CD14-positive monocyte (primary cell): ENCODE measurements around the gene GPX5. TPM values are rescaled to one million over a fixed set of nuclear protein-coding genes. Genes with fewer than 3 reads are reported as not detected.

ENCODE experiments used
- DNase-seq, 3 donors: peaks; one replicate each; pipeline ENCODE4 v3.0.0-alpha.2; 2011 to 2022
- H2AFZ ChIP-seq: 2 replicates; pipeline ENCODE4 v1.6.0; 2012; ENCODE audit warnings: mild to moderate bottlenecking, low read depth, low read length, inconsistent platforms; ENCODE audit not compliant: insufficient read depth, poor library complexity, severe bottlenecking
- H3K27ac ChIP-seq, 2 donors: 1 replicate in 1 of 2; 2 replicates in 1 of 2; pipeline ENCODE4 v1.5.1; 2012 to 2013; ENCODE audit warnings: low read length in 2 of 2, control low read depth in 1 of 2, inconsistent platforms in 1 of 2, low read depth in 1 of 2, mild to moderate bottlenecking in 1 of 2
- H3K27me3 ChIP-seq, 2 donors: one replicate each; pipeline versions ENCODE4 v1.6.0 to v1.6.1; 2011 to 2013; ENCODE audit warnings: low read length in 2 of 2; ENCODE audit not compliant: control insufficient read depth in 2 of 2, insufficient read depth in 2 of 2
- H3K36me3 ChIP-seq, 2 donors: replicated peaks in 1 of 2; 1 replicate in 1 of 2; 2 replicates in 1 of 2; pipeline versions ENCODE4 v1.5.1 to v1.6.1; 2012 to 2013; ENCODE audit warnings: low read length in 2 of 2, control low read depth in 1 of 2, inconsistent platforms in 1 of 2, mild to moderate bottlenecking in 1 of 2; ENCODE audit not compliant: insufficient read depth in 2 of 2, control insufficient read depth in 1 of 2
- H3K4me1 ChIP-seq, 2 donors: 1 replicate in 1 of 2; 2 replicates in 1 of 2; pipeline versions ENCODE4 v1.5.1 to v1.6.1; 2012 to 2013; ENCODE audit warnings: low read length in 2 of 2, control low read depth in 1 of 2, inconsistent platforms in 1 of 2, mild to moderate bottlenecking in 1 of 2, moderate library complexity in 1 of 2; ENCODE audit not compliant: insufficient read depth in 2 of 2, control insufficient read depth in 1 of 2
- H3K4me2 ChIP-seq: replicated peaks from 2 replicates; pipeline ENCODE3; 2012; ENCODE audit warnings: low read length, moderate library complexity, mild to moderate bottlenecking; ENCODE audit not compliant: poor library complexity, severe bottlenecking; ENCODE audit errors: extremely low read depth
- H3K4me3 ChIP-seq, 3 experiments: fragments of 200-600 bp in 1 of 3; sonication (generic) in 1 of 3; replicated peaks in 1 of 3; 1 replicate in 2 of 3; 2 replicates in 1 of 3; pipeline ENCODE4 v1.5.1; 2011 to 2013; ENCODE audit warnings: low read length in 3 of 3, mild to moderate bottlenecking in 3 of 3, control low read depth in 2 of 3, low read depth in 2 of 3, inconsistent platforms in 1 of 3, moderate library complexity in 1 of 3
- H3K79me2 ChIP-seq: 2 replicates; pipeline ENCODE4 v1.6.0; 2012; ENCODE audit warnings: mild to moderate bottlenecking, control low read depth, inconsistent platforms, low read length, moderate library complexity; ENCODE audit not compliant: insufficient read depth
- H3K9ac ChIP-seq: 2 replicates; pipeline ENCODE4 v1.6.0; 2017; ENCODE audit warnings: low read length, mild to moderate bottlenecking; ENCODE audit not compliant: insufficient read depth, poor library complexity, severe bottlenecking
- H3K9me3 ChIP-seq, 2 donors: replicated peaks in 1 of 2; 1 replicate in 1 of 2; 2 replicates in 1 of 2; pipeline versions ENCODE4 v1.5.1 to v1.6.1; 2012 to 2013; ENCODE audit warnings: low read length in 2 of 2, control low read depth in 1 of 2; ENCODE audit not compliant: control insufficient read depth in 1 of 2, insufficient read depth in 1 of 2
- H4K20me1 ChIP-seq: 2 replicates; pipeline ENCODE4 v1.6.0; 2012; ENCODE audit warnings: mild to moderate bottlenecking, low read length, control low read depth, moderate library complexity; ENCODE audit not compliant: insufficient read depth
- H3K27ac Mint-ChIP-seq, 7 donors: one replicate each; pipeline ENCODE4 v1.8.0; 2020; ENCODE audit warnings: mild to moderate bottlenecking in 7 of 7, mixed read lengths in 7 of 7, moderate library complexity in 6 of 7, inconsistent platforms in 2 of 7
- H3K27me3 Mint-ChIP-seq, 3 donors: one replicate each; pipeline ENCODE4 v1.8.0; 2021 to 2022; ENCODE audit warnings: low read depth in 3 of 3, mild to moderate bottlenecking in 3 of 3, mixed read lengths in 3 of 3, moderate library complexity in 3 of 3, inconsistent platforms in 1 of 3
- H3K36me3 Mint-ChIP-seq, 2 donors: one replicate each; pipeline ENCODE4 v1.8.0; 2020; ENCODE audit warnings: mixed read lengths in 2 of 2, inconsistent platforms in 1 of 2, mild to moderate bottlenecking in 1 of 2
- H3K4me1 Mint-ChIP-seq: one replicate; pipeline ENCODE4 v1.8.0; 2020; ENCODE audit warnings: mild to moderate bottlenecking, mixed read lengths
- H3K4me3 Mint-ChIP-seq, 2 donors: one replicate each; pipeline ENCODE4 v1.8.0; 2020; ENCODE audit warnings: mild to moderate bottlenecking in 2 of 2, mixed read lengths in 2 of 2, moderate library complexity in 1 of 2
- H3K9me3 Mint-ChIP-seq, 7 donors: one replicate each; pipeline ENCODE4 v1.8.0; 2020 to 2022; ENCODE audit warnings: mixed read lengths in 7 of 7, mild to moderate bottlenecking in 6 of 7, moderate library complexity in 6 of 7, inconsistent platforms in 2 of 7
- WGBS: methylation state at CpG from one replicate; pipeline ENCODE4 v1.1.5; 2013; ENCODE audit warnings: missing lambda C conversion rate; ENCODE audit not compliant: insufficient coverage; 5-methylcytosine and 5-hydroxymethylcytosine counted together
- intact Hi-C, 2 donors: fragments of 100-400 bp; cut with micrococcal nuclease; formaldehyde crosslinking; loops; one replicate each; pipeline versions ENCODE4 v1.15.0 to v1.15.1; 2023
- polyA plus RNA-seq, 3 donors: library from polyadenylated mRNA; depleted of rRNA in 1 of 3; unstranded in 2 of 3; stranded (reverse) in 1 of 3; fragments of 300-500 nt in 2 of 3; fragments of >200 nt in 1 of 3; fragmentation: Illumina TruSeq in 2 of 3; gene quantifications; 1 replicate in 2 of 3; 2 replicates in 1 of 3; pipeline ENCODE4 v1.2.3, GENCODE V29; 2012 to 2021
- TF ChIP-seq, protein P1 (sequence below): fragments of 200-600 bp; IDR thresholded peaks from one replicate; pipeline ENCODE4 v1.8.0; 2022; ENCODE audit warnings: antibody characterized with exemption, mild to moderate bottlenecking

GPX5 gene
- polyA plus RNA-seq, 3 donors, result not detected

DNA sequence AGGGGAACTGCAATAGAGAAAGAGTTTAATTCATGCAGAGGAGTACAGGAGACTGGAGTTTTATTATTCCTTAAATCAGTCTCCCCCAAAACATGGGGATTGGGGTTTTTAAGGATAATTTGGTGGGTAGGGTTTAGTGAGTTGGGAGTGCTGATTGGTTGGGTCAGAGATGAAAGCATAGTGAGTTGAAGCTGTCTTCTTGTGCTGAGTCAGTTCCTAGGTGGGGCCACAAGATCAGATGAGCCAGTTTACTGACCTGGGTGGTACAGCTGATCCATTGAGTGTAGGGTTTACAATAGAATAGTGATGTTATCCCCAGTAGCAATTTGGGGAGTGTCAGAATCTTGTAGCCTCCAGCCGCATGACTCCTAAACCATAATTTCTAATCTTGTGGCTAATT is 39.1 kb upstream of the GPX5 start:
- Mint-ChIP-seq H3K36me3 (no peaks in the 10 kb centered on the region), H3K27ac (no peak overlapping the region), H3K9me3 (peaks cover 3 to 18% (median 8%) of the 10 kb centered on the region in 7 donors), H3K4me1 (peaks cover 13% of the 10 kb centered on the region), H3K27me3 (peaks cover 36 to 56% (median 42%) of the 10 kb centered on the region in 3 donors), H3K4me3 (no peak overlapping the region)
- TF ChIP-seq, protein P1, sequence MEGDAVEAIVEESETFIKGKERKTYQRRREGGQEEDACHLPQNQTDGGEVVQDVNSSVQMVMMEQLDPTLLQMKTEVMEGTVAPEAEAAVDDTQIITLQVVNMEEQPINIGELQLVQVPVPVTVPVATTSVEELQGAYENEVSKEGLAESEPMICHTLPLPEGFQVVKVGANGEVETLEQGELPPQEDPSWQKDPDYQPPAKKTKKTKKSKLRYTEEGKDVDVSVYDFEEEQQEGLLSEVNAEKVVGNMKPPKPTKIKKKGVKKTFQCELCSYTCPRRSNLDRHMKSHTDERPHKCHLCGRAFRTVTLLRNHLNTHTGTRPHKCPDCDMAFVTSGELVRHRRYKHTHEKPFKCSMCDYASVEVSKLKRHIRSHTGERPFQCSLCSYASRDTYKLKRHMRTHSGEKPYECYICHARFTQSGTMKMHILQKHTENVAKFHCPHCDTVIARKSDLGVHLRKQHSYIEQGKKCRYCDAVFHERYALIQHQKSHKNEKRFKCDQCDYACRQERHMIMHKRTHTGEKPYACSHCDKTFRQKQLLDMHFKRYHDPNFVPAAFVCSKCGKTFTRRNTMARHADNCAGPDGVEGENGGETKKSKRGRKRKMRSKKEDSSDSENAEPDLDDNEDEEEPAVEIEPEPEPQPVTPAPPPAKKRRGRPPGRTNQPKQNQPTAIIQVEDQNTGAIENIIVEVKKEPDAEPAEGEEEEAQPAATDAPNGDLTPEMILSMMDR, result no peak
- H4K20me1 ChIP-seq, result no peaks in the 10 kb centered on the region
- peaks cover 0 to 4% of the 10 kb centered on the region in 2 donors for H3K9me3 ChIP-seq
- DNase-seq, result no peak
- no peaks in the 10 kb centered on the region for H3K36me3 ChIP-seq
- no peak overlapping the region for H3K4me3 ChIP-seq
- peaks cover 32 to 48% of the 10 kb centered on the region in 2 donors for H3K27me3 ChIP-seq
- no peak overlapping the region for H3K27ac ChIP-seq
- no peak overlapping the region for H2AFZ ChIP-seq
- H3K4me1 ChIP-seq, result peaks cover 0 to 4% of the 10 kb centered on the region in 2 donors
- H3K79me2 ChIP-seq, result no peaks in the 10 kb centered on the region
- H3K9ac ChIP-seq, result no peak overlapping the region
- no CpG with 5 or more reads among the region's 1 CpG for WGBS
- intact Hi-C loops, result no loop called here
- no peak overlapping the region for H3K4me2 ChIP-seq

DNA sequence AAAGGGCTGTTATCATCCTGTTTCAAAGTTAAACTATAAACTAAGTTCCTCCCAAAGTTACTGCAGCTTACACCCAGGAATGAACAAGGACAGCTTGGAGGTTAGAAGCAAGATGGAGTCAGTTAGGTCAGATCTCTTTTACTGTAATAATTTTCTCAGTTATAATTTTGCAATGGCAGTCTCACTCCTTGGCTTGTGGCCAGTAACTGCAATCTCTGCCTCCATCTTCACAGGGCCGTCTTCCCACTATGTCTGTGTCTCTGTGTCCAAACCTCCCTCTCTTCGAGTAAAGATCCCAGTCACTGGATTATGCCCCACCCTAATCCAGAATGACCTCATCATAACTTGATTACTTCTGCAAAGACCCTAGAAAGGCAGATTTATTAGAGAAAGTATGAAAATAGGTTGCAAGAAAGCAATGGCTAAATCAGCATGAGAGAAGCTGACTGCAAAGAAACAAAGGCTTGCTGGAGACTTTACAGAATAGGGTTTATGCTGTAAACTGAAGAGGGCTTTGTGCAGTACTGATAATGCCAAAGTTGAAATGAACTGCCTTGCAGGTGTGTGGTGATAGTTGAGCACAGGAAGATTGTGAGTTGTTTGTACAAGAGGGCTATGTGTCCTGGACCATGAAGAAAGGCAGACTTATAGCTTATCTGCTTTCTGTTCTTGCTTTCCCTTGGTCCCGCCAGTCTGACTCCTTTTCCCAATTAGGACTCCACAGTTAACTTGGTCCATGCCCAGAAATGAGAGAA is 38.5 kb upstream of the GPX5 start:
- H3K9me3 Mint-ChIP-seq, result peaks cover 3 to 20% (median 10%) of the 10 kb centered on the region in 7 donors
- WGBS, result 80% methylated on average over 1 of the region's 3 CpGs
- no peaks in the 10 kb centered on the region for H4K20me1 ChIP-seq
- H3K9ac ChIP-seq, result no peak overlapping the region
- H3K9me3 ChIP-seq, result peaks cover 0 to 4% of the 10 kb centered on the region in 2 donors
- no peaks in the 10 kb centered on the region for H3K36me3 Mint-ChIP-seq
- no peak for DNase-seq
- H3K79me2 ChIP-seq, result no peaks in the 10 kb centered on the region
- H3K4me1 ChIP-seq, result peaks cover 0 to 4% of the 10 kb centered on the region in 2 donors
- TF ChIP-seq, protein P1, result no peak
- H3K4me2 ChIP-seq, result no peak overlapping the region
- no peak overlapping the region for H2AFZ ChIP-seq
- intact Hi-C loops, result no loop called here
- peaks cover 13% of the 10 kb centered on the region for H3K4me1 Mint-ChIP-seq
- H3K27me3 ChIP-seq, result peaks cover 34 to 50% of the 10 kb centered on the region in 2 donors
- H3K27ac Mint-ChIP-seq, result no peak overlapping the region
- no peaks in the 10 kb centered on the region for H3K36me3 ChIP-seq
- peaks cover 42 to 59% (median 47%) of the 10 kb centered on the region in 3 donors for H3K27me3 Mint-ChIP-seq
- no peak overlapping the region for H3K4me3 ChIP-seq
- H3K27ac ChIP-seq, result no peak overlapping the region
- H3K4me3 Mint-ChIP-seq, result no peak overlapping the region
